HT1080 (cell line): ENCODE data around the gene SLC6A17. TPM values are rescaled to one million over a fixed set of nuclear protein-coding genes. Genes with fewer than 3 reads are reported as not detected.

Experiments used
- DNase-seq: peaks from one replicate; pipeline ENCODE4 v3.0.0-alpha.2; 2015; ENCODE audit warnings: low read depth
- total RNA-seq: library from RNA; depleted of rRNA; stranded (reverse); fragments of >200 nt; shearing (Covaris generic); gene quantifications from 2 replicates; pipeline ENCODE4 v1.2.3, GENCODE V29; 2014

SLC6A17 gene
- total RNA-seq, 1 experiment from 2014 or later, result not detected

- DNase-seq, result no peak
These were observed 67.8 kb downstream of the SLC6A17 start for GRCh38 chr1:110218137-110218536.

DNA sequence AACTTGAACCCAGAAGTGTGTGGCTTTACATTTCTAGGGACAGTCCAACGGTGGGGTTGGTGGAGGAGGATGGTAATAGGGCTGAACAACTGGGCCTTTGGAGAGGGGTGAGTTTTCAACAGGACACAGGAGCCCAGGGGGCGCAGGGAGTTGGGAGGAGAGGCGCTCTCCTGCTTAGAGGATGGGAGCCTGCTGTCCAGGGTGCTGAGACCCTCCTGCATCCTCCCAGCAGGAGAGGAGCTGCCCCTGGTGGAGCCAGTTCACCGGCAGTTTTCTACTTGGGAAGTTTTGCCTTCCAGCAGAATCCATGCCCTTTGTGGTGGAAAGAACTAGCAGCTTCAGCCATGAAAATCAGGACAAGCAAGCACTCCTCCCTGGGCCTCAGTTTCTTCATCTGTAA, 68.4 kb downstream of the SLC6A17 start:
- DNase-seq, result no peak

GRCh38 chr1:110220324-110220723, 70.0 kb downstream of the SLC6A17 start:
- DNase-seq, result no peak

- DNase-seq, result no peak
These were observed 70.8 kb downstream of the SLC6A17 start for GRCh38 chr1:110221119-110221518.

- no peak for DNase-seq
These were observed 72.8 kb downstream of the SLC6A17 start for GRCh38 chr1:110223127-110223526.

DNA sequence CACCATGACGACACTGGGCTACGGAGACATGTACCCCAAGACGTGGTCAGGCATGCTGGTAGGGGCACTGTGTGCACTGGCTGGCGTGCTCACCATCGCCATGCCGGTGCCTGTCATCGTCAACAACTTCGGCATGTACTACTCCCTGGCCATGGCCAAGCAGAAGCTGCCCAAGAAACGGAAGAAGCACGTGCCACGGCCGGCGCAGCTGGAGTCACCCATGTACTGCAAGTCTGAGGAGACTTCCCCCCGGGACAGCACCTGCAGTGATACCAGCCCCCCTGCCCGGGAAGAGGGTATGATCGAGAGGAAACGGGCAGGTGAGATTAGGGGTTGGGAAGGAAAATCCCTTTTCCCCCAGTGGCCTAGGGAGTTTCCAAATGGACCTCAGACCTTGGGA, 73.3 kb downstream of the SLC6A17 start:
- DNase-seq, result no peak

GRCh38 chr1:110224240-110224995, 74.1 kb downstream of the SLC6A17 start:
- DNase-seq, result no peak

- no peak for DNase-seq
These were observed 74.9 kb downstream of the SLC6A17 start for GRCh38 chr1:110225212-110225611.

GRCh38 chr1:110225756-110226404, 75.6 kb downstream of the SLC6A17 start:
- no peak for DNase-seq

GRCh38 chr1:110227774-110228173, 77.5 kb downstream of the SLC6A17 start:
- no peak for DNase-seq

- DNase-seq, result no peak
These were observed 78.1 kb downstream of the SLC6A17 start for GRCh38 chr1:110228381-110228780.

DNA sequence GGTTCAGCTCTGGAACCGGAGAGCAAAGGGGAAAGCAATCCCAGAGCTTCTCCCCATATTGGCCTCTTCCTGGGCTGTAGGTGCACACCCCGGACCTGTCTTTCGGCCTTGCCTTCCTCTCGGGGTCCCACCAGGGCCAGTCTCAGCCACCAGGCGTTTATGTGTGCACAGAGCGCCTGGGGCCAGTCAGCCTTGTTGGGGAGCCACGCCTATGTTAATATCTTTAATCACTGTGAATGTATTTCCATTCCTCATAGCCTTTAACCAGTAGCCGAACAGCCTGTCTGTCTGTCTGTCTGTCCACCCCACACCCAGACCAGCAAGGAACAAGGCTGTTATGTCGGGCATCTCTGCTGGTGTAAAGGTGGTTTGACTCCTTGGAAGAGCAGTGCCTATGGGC, 78.6 kb downstream of the SLC6A17 start:
- DNase-seq, result no peak

GRCh38 chr1:110229348-110230001, 79.2 kb downstream of the SLC6A17 start:
- no peak for DNase-seq

- no peak for DNase-seq
These were observed 80.3 kb downstream of the SLC6A17 start for GRCh38 chr1:110230381-110231199.

GRCh38 chr1:110233861-110234260, 83.6 kb downstream of the SLC6A17 start:
- DNase-seq, result no peak

DNA sequence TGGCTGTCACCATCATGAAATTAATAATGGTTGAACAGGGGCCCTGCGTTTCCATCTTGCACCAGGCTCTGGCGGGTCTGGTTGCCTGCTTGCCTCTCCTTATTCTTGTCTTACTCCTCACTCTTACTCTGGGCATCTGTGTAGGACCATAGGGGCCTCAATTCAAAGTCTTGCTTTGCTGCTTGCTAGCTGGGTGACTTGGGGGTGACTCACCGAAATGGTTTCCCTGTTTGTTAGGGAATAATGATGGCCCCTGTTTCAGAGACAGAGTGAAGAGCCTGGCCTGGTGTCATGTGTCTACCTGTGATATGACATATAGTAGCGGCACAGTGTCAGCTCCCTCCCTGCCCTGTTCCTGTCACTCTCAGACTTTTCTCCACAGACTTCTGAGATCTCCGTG, 84.4 kb downstream of the SLC6A17 start:
- peak; percentile 49 for DNase-seq

- no peak for DNase-seq
These were observed 85.0 kb downstream of the SLC6A17 start for GRCh38 chr1:110235181-110235833.

GRCh38 chr1:110235834-110236682, 85.8 kb downstream of the SLC6A17 start:
- peak; percentile 90 for DNase-seq

DNA sequence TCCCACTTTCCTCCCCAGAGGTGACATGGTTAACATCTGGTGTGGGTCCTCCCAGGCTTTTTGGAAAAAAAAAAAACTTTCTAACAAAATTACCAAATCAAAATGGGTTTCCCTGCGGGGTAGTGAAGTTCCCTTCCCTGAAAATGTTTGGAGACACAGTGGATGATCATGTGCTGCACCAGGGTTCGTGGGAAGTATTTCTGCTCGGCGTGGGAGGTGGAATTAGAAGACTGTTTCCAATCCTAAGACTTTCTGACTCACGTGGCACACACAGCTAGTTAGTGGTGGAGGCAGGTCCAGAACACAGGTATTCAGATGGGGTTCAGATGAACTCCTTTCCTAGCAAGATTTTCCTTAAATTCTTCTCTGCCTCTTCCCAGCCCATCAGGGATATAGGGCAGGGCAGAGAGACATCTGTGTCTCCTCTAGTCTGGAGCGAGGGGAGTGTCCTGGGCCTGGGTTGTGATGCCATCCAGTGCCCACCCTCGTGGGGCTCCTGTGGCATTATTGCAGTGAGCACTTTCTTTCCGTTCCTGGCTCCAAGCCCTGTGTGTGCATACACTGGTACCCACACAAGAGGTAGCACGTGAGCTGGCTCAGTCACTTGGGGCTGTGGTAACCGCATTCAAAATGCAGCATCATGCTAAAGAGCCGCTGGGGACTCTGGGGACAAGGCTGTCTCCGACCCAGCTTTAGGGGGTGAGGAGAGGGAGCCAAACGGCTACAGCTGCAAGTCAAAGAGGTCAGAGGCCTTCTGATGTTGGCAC, 87.3 kb downstream of the SLC6A17 start:
- DNase-seq, result no peak
